ENCODE data around the gene MPZL2.

GRCh38 chr11:118215262-118215661 lies 48.8 kb downstream of the MPZL2 start:
- TF ChIP-seq GATA3 (IDR thresholded peaks at IDR 0.05; ENCODE audit: low read depth, low read length): no peak
- TF ChIP-seq GATA2 (IDR thresholded peaks at IDR 0.05; ENCODE audit: low read depth, low read length): no peak

All from SH-SY5Y (cell line).